ENCODE results near the gene LYST. TPM values are rescaled to one million over a fixed set of nuclear protein-coding genes. Genes with fewer than 3 reads are reported as not detected.

The LYST gene
- total and polyA plus RNA-seq, 2 of the 4 experiments (the other 2 are of a cell fraction) = 2.2 to 7.2 TPM

DNA sequence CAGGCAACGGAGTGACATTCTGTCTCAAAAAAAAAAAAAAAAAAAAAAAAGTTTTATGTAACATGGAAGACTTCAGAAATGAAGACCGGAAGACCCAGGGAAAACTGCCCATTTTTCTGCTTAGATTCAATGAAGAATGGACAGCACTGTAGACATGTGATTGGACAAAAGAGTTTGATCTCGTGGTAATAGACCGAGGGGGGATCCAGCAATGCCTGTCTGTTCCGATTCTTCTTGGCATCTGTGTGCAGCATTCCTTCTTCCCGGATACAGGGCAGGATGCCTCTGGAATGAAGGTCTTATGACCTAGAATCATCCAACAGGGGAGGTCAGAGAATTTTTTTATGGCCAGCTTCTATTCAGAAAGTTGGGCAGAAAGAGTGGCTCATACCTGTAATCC, 5.6 kb upstream of the LYST start:
- Histone ChIP-seq H4K5ac (ENCODE audit: low read depth, low read length) (no peak overlapping the region), H4K91ac (ENCODE audit: insufficient read depth, low read depth, low read length) (no peak overlapping the region), H2BK120ac (ENCODE audit: low read depth, low read length) (no peak overlapping the region), H3K4ac (ENCODE audit: low read depth, low read length) (no peak overlapping the region), H3K27me3 (ENCODE audit: control insufficient read depth, insufficient read depth, low read length) (peaks cover 10% of the 10 kb centered on the region), H3K56ac (ENCODE audit: extremely low read depth, insufficient read depth, low read length) (no peak overlapping the region), H2BK5ac (ENCODE audit: low read depth, low read length, poor library complexity, severe bottlenecking) (no peak overlapping the region), H3K18ac (ENCODE audit: low read depth, low read length) (no peak overlapping the region), H3K79me1 (ENCODE audit: low read depth in 1 of 2, low read length in 2 of 2) (no peaks in the 10 kb centered on the region), H3K4me2 (ENCODE audit: low read depth, low read length) (no peak overlapping the region), H3K9me3 (ENCODE audit: control insufficient read depth, insufficient read depth, low read length) (no peaks in the 10 kb centered on the region), H4K8ac (ENCODE audit: low read depth in 2 of 2, low read length in 2 of 2) (no peak overlapping the region), H3K9me1 (ENCODE audit: insufficient read depth, low read length) (0 out of 2 replicates have a peak, but pooled peaks cover 2% of the 10 kb centered on the region), H2BK20ac (ENCODE audit: low read depth, low read length) (no peak overlapping the region), H3K36me3 (ENCODE audit: control insufficient read depth, insufficient read depth, low read length) (no peaks in the 10 kb centered on the region), H3K9ac (ENCODE audit: low read depth, low read length) (no peak overlapping the region), H3K4me3 (ENCODE audit: insufficient read depth, low read depth, low read length) (no peak overlapping the region), H2AFZ (replicated peaks; ENCODE audit: low read length, poor library complexity) (no peak overlapping the region), H2AK5ac (ENCODE audit: low read depth, low read length) (no peak overlapping the region), H2AK9ac (replicated peaks; ENCODE audit: low read depth, low read length, poor library complexity) (no peak overlapping the region), H3K14ac (replicated peaks; ENCODE audit: low read depth, low read length) (no peak overlapping the region), H3K4me1 (ENCODE audit: control insufficient read depth, insufficient read depth, low read length) (peaks cover 2% of the 10 kb centered on the region; the same call in 1 of the 2 replicates), H3K23ac (ENCODE audit: low read depth, low read length) (no peak overlapping the region), H2BK15ac (ENCODE audit: low read depth, low read length) (no peak overlapping the region), H3K27ac (ENCODE audit: insufficient read depth, low read length) (no peak overlapping the region), H4K20me1 (ENCODE audit: insufficient read depth, low read length) (no peaks in the 10 kb centered on the region)
- DNase-seq (no peak), ATAC-seq (ENCODE audit: low read depth) (no peak)
- in situ Hi-C loops (cut with MboI; ENCODE audit: low sequenced_read_pairs) (no loop called here), dilution Hi-C loops (cut with HindIII; ENCODE audit: low sequenced_read_pairs, unreplicated experiment) (no loop called here), intact Hi-C loops (cut with micrococcal nuclease) (no loop called here)
- ChIA-PET CTCF (interaction anchor here (1.5 kb wide), 1 partner anchor 100 kb away, joined by 5 read pairs; no protein-coding TSS in a partner anchor), POLR2A (ENCODE audit: unreplicated experiment) (no interaction called here)
- no peak for TF ChIP-seq MAFK (IDR thresholded peaks at IDR 0.05; ENCODE audit: low read depth, low read length)
- TF ChIP-seq RAD21 (IDR thresholded peaks at IDR 0.05; ENCODE audit: low read length) = no peak
- no peak for TF ChIP-seq MAZ (IDR thresholded peaks at IDR 0.05; ENCODE audit: borderline replicate concordance, low read depth, low read length)
- TF ChIP-seq FOS (IDR thresholded peaks at IDR 0.05; ENCODE audit: low read depth, low read length) = no peak
- no peak for TF ChIP-seq MXI1 (IDR thresholded peaks at IDR 0.05; ENCODE audit: borderline replicate concordance, low read depth, low read length)
- no peak for TF ChIP-seq BHLHE40 (IDR thresholded peaks at IDR 0.05; ENCODE audit: low read depth, low read length)
- 83% methylated on average over 2 of the region's 6 CpGs; no CpG with 5 or more reads in 1 of the 2 experiments for WGBS, 2 experiments (ENCODE audit: extremely low coverage in 2 of 2, insufficient read length in 1 of 2)
- BruUV-seq (replicated peaks) = no TSS peak

Measured in IMR-90 (cell line).